Duodenal mucosa (tissue), 2 donors: ENCODE measurements around the gene LARP1B.

Experiments used
- H3K27ac ChIP-seq: one replicate; pipeline ENCODE4 v1.7.0; 2013; ENCODE audit warnings: low read depth, low read length
- H3K27me3 ChIP-seq, 2 donors: one replicate each; pipeline ENCODE4 v1.7.0; 2013; ENCODE audit warnings: low read length in 2 of 2, control low read depth in 1 of 2; ENCODE audit not compliant: insufficient read depth in 2 of 2, control insufficient read depth in 1 of 2
- H3K36me3 ChIP-seq, 2 donors: one replicate each; pipeline ENCODE4 v1.7.0; 2013; ENCODE audit warnings: low read length in 2 of 2, control low read depth in 1 of 2; ENCODE audit not compliant: insufficient read depth in 2 of 2, control insufficient read depth in 1 of 2
- H3K4me1 ChIP-seq, 2 donors: one replicate each; pipeline ENCODE4 v1.7.0; 2013; ENCODE audit warnings: low read length in 2 of 2, control low read depth in 1 of 2; ENCODE audit not compliant: insufficient read depth in 2 of 2, control insufficient read depth in 1 of 2
- H3K4me3 ChIP-seq, 2 donors: one replicate each; pipeline ENCODE4 v1.7.0; 2013; ENCODE audit warnings: low read length in 2 of 2, low read depth in 1 of 2
- H3K9ac ChIP-seq, 2 donors: one replicate each; pipeline ENCODE4 v1.7.0; 2013; ENCODE audit warnings: low read length in 2 of 2, low read depth in 1 of 2
- H3K9me3 ChIP-seq, 2 donors: one replicate each; pipeline ENCODE4 v1.7.0; 2013; ENCODE audit warnings: low read length in 2 of 2, control low read depth in 1 of 2; ENCODE audit not compliant: control insufficient read depth in 1 of 2

Gene LARP1B

DNA sequence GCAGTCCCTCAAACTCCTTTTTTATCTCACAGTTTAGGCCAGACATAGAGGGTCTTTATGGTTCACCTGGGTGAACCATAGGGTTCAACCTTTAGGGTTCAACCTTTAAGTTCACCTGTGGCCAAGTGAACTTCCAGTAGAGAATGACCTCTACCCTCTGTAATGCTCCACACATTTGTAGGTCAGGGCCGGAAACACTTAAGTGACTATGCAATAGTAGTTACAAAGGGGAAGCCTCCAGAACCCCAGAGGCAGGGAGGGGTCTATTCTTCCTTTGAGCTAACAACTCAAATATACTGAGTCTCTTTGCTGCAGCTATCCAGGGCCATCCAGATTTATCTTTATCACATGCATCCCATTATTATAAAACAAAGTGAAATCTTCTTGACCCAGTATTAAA is 100.0 kb downstream of the LARP1B start:
- H3K9me3 ChIP-seq: no peaks in the 10 kb centered on the region
- no peaks in the 10 kb centered on the region for H3K27me3 ChIP-seq
- H3K36me3 ChIP-seq: no peaks in the 10 kb centered on the region
- no peak overlapping the region for H3K9ac ChIP-seq
- no peak overlapping the region for H3K27ac ChIP-seq
- H3K4me3 ChIP-seq: no peak overlapping the region
- H3K4me1 ChIP-seq: no peaks in the 10 kb centered on the region

DNA sequence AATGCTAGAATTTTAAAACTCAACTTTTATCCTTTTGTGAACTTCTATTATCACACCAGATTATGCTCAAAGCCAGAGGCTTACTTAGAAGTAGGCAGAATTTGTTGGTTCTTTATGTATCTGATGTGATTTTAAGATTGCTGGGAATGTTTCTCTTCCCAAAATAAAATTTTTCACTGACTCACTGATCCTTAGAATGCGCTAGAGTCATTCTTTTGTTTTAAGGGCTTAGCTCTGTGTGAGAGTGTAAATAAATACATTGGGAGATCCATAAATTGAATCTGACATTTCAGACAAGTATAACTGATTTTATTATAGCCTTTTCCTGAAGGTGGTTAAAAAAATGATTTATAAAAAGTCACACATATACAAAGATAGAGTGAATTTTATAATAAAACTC is 101.3 kb downstream of the LARP1B start:
- Histone ChIP-seq H3K9ac (no peak overlapping the region), H3K27me3 (no peaks in the 10 kb centered on the region), H3K9me3 (no peaks in the 10 kb centered on the region), H3K36me3 (no peaks in the 10 kb centered on the region), H3K27ac (no peak overlapping the region), H3K4me3 (no peak overlapping the region), H3K4me1 (no peaks in the 10 kb centered on the region)

DNA sequence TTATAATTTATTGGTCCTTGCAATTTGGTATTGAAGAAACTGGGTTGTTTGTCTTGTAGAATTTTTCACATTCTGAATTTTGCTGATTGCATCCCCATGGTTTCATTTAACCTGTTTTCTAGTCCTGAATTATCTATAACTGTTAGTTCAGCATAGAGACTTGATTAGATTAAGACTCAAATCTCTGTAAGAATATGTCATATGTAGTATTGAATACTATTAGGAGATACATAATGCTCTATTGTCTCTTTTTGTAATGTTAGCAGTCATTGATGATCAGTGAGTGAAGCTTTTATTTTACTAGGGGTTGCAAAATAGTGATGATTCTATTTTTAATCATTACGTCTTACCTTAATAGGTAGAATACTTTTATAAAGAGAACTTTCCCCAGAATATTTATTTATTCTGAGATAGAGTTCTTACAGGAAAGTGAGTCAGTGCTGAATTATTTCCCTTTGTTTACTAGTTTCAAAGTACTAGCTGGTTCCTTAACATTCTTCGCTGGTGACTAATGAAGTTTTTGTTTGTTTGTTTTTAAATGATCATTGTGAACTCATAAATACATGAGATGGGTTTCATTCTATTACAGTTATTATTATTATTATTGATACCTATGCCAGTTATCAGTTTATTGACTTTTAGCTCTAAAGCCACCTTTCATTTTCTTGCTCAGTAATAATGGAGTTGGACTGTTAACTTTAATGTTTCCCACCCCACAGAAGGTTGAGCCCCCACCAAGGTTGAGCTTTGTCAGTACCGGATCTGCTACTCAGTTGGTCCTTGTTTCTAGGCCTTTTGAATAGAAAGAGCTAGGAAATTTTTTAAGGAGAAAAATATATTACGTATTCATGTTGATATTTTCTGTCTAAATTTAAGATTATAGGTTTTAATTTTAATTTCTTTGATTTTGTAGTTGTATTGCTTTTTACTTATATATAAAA is 102.3 kb downstream of the LARP1B start:
- H3K36me3 ChIP-seq: no peaks in the 10 kb centered on the region
- no peak overlapping the region for H3K4me3 ChIP-seq
- H3K4me1 ChIP-seq: no peaks in the 10 kb centered on the region
- no peak overlapping the region for H3K9ac ChIP-seq
- H3K9me3 ChIP-seq: no peaks in the 10 kb centered on the region
- H3K27ac ChIP-seq: no peak overlapping the region
- no peaks in the 10 kb centered on the region for H3K27me3 ChIP-seq

DNA sequence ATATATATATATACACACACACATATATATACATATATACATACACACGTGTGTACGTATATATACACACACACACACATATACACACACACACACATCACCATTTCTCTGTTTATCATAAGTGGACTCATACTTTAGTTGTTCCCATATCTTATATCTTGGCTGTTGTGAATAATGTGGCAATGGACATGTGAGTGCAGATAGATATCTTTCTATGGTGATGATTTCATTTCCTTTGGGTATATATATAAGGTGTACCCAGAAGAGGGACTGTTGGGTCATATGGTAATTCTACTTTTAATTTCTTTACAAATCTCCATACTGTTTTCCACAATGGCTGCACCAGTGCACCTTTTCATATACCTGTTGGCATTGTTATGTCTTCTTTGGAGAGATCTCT is 105.9 kb downstream of the LARP1B start:
- no peaks in the 10 kb centered on the region for H3K27me3 ChIP-seq
- no peak overlapping the region for H3K4me3 ChIP-seq
- H3K9ac ChIP-seq: no peak overlapping the region
- no peaks in the 10 kb centered on the region for H3K36me3 ChIP-seq
- no peak overlapping the region for H3K27ac ChIP-seq
- no peaks in the 10 kb centered on the region for H3K9me3 ChIP-seq
- H3K4me1 ChIP-seq: no peaks in the 10 kb centered on the region

- Histone ChIP-seq H3K4me1 (no peaks in the 10 kb centered on the region), H3K9ac (no peak overlapping the region), H3K27ac (no peak overlapping the region), H3K9me3 (no peaks in the 10 kb centered on the region), H3K36me3 (no peaks in the 10 kb centered on the region), H3K27me3 (no peaks in the 10 kb centered on the region), H3K4me3 (no peak overlapping the region)
Observed at GRCh38 chr4:128168701-128169100, 107.6 kb downstream of the LARP1B start.

DNA sequence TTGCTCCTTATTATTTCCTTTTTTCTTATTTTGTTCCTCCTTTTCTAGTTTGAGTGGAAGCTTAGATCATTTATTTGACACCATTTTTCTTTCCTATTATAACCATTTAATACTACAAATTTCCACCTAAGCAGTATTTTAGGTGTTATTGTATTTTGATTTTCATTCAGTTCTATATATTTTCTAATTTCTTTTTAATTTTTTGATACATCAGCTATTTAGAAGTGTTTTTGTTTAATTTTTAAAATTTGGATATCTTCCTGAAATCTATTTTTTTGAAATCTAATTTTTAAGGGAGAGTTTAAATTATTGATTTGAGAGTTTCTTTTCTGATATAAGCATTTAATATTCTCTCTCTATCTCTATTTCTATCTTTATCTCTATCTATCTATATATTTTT is 108.1 kb downstream of the LARP1B start:
- no peaks in the 10 kb centered on the region for H3K9me3 ChIP-seq
- H3K4me3 ChIP-seq: no peak overlapping the region
- H3K27ac ChIP-seq: no peak overlapping the region
- no peaks in the 10 kb centered on the region for H3K4me1 ChIP-seq
- no peaks in the 10 kb centered on the region for H3K27me3 ChIP-seq
- H3K36me3 ChIP-seq: no peaks in the 10 kb centered on the region
- no peak overlapping the region for H3K9ac ChIP-seq

GRCh38 chr4:128176643-128177042 is 115.5 kb downstream of the LARP1B start:
- Histone ChIP-seq H3K4me1 (no peaks in the 10 kb centered on the region), H3K4me3 (no peak overlapping the region), H3K9me3 (no peaks in the 10 kb centered on the region), H3K36me3 (peaks cover 0 to 7% of the 10 kb centered on the region in 2 donors), H3K9ac (no peak overlapping the region), H3K27me3 (no peaks in the 10 kb centered on the region), H3K27ac (no peak overlapping the region)

DNA sequence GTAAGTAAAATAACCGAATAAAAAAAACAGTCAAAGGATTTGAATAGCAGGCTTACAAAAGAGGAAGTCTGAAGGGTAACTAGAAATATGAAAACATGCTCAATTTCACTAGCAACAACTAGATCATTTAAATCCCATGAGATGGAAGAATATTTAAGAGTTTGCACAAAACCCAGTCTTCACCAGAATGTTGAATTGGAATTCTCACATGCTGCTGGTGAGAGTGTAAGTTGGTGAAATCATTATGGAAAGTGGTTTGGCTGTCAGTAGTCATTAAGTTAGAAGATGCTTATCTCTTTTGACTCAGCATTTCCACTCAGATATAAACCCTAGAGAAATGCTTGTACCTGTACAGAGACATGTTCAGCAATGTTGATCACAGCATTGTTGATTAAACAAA is 116.4 kb downstream of the LARP1B start:
- Histone ChIP-seq H3K9ac (no peak overlapping the region), H3K4me1 (no peaks in the 10 kb centered on the region), H3K9me3 (no peaks in the 10 kb centered on the region), H3K27me3 (no peaks in the 10 kb centered on the region), H3K4me3 (no peak overlapping the region), H3K27ac (no peak overlapping the region), H3K36me3 (peaks cover 0 to 7% of the 10 kb centered on the region in 2 donors)

- Histone ChIP-seq H3K9me3 (no peaks in the 10 kb centered on the region), H3K27me3 (no peaks in the 10 kb centered on the region), H3K4me3 (no peak overlapping the region), H3K27ac (no peak overlapping the region), H3K9ac (no peak overlapping the region), H3K4me1 (no peaks in the 10 kb centered on the region), H3K36me3 (peaks cover 0 to 19% of the 10 kb centered on the region in 2 donors)
Observed at GRCh38 chr4:128186623-128187022, 125.5 kb downstream of the LARP1B start.

DNA sequence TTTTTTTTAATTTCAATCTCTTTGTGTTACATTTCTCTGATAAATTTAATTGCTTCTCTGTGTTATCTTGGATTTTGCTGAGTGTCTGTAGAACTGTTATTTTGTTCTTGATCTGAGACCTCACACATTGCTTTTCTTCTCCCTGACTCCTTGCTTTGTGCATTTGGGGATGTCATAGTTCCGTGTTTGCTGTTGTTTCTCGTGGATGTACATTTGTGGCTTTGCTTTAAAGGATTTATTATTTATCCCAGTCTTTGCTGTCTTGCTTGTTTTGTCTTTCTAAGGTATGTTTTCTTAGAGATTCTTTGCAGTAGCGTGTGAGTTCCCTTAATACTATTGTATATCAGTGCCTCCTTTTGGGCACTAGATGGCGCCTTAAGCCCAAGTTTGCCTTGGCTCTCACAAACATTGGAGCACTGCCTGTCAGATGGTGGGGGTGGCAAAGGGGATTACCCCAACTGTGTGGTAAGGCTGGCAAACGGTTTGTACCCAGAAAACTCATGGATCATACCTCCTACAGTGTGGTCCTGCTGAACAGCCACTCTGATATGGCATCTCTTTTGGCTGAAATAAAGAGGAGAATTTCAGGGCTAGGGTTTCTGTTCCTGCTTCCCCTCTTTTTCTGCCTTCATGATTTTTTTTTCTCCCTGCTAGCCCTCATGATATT is 130.1 kb downstream of the LARP1B start:
- Histone ChIP-seq H3K9ac (no peak overlapping the region), H3K27me3 (no peaks in the 10 kb centered on the region), H3K4me3 (no peak overlapping the region), H3K27ac (no peak overlapping the region), H3K36me3 (peaks cover 0 to 12% of the 10 kb centered on the region in 2 donors), H3K4me1 (no peaks in the 10 kb centered on the region), H3K9me3 (no peaks in the 10 kb centered on the region)
